NB4 (cell line): ENCODE measurements around the gene PBRM1.

Experiments
- DNase-seq: peaks from one replicate; pipeline ENCODE4 v3.0.0; 2010; ENCODE audit warnings: low read depth
- H3K4me3 ChIP-seq: one replicate; pipeline ENCODE4 v1.5.1; 2011; ENCODE audit warnings: mild to moderate bottlenecking, low read depth, low read length, moderate library complexity
- CTCF ChIP-seq: IDR thresholded peaks from one replicate; pipeline ENCODE4 v1.5.1; 2012; ENCODE audit warnings: low read depth, low read length
- MAX ChIP-seq: IDR thresholded peaks from 2 replicates; pipeline ENCODE4 v1.6.1; 2011; ENCODE audit warnings: low read depth, low read length
- MYC ChIP-seq: IDR thresholded peaks from 2 replicates; pipeline ENCODE4 v1.6.1; 2011; ENCODE audit warnings: low read depth, low read length
- POLR2A ChIP-seq: IDR thresholded peaks from 2 replicates; pipeline ENCODE4 v1.6.1; 2011; ENCODE audit warnings: mild to moderate bottlenecking; ENCODE audit not compliant: insufficient read length; ENCODE audit errors: extremely low read depth

PBRM1 gene

GRCh38 chr3:52670621-52671521 lies 14.8 kb downstream of the PBRM1 start:
- TF ChIP-seq MAX (peak; percentile 65), POLR2A (peak; percentile 43), CTCF (no peak), MYC (peak; percentile 84)
- DNase-seq, result peak; percentile 97
- H3K4me3 ChIP-seq, result peak overlapping the region; percentile 42

GRCh38 chr3:52663098-52663497 lies 22.6 kb downstream of the PBRM1 start:
- TF ChIP-seq POLR2A (no peak), MAX (no peak), CTCF (no peak), MYC (no peak)
- no peak overlapping the region for H3K4me3 ChIP-seq
- no peak for DNase-seq

GRCh38 chr3:52660046-52660445 lies 25.7 kb downstream of the PBRM1 start:
- no peak for DNase-seq
- H3K4me3 ChIP-seq, result no peak overlapping the region
- no peak for TF ChIP-seq MAX
- no peak for TF ChIP-seq MYC
- no peak for TF ChIP-seq CTCF
- no peak for TF ChIP-seq POLR2A

- no peak overlapping the region for H3K4me3 ChIP-seq
- TF ChIP-seq MYC (no peak), MAX (no peak), CTCF (no peak), POLR2A (no peak)
- DNase-seq, result no peak
These were observed 29.8 kb downstream of the PBRM1 start for GRCh38 chr3:52655895-52656294.

- DNase-seq, result no peak
- no peak overlapping the region for H3K4me3 ChIP-seq
- TF ChIP-seq POLR2A (no peak), MAX (no peak), CTCF (no peak), MYC (no peak)
These were observed 34.1 kb downstream of the PBRM1 start for GRCh38 chr3:52651592-52651991.
